GM12878 (cell line): Measurements from ENCODE around the gene PCDHGB5. TPM values are rescaled to one million over a fixed set of nuclear protein-coding genes. Genes with fewer than 3 reads are reported as not detected.

ENCODE experiments used
- ATAC-seq: fragments of 200-7000 bp; cut with Tn5 transposase; 3 replicates; pipeline ENCODE4 v1.9.1; 2020; ENCODE audit warnings: mild to moderate bottlenecking, moderate library complexity
- BruUV-seq: library from RNA; stranded (reverse); fragments of 400-500 nt; replicated peaks from 2 replicates; lab custom pipeline; 2021; lab: Mats Ljungman, UMichigan
- CTCF ChIA-PET: fragments of 300-600 bp; sonication (Branson Sonifier 250); formaldehyde crosslinking; extraction: SDS; loops from one replicate; lab custom pipeline; 2021; ENCODE audit warnings: inconsistent platforms; lab: Yijun Ruan, JAX
- POLR2A ChIA-PET: fragments of 350-600 bp; formaldehyde crosslinking; extraction: SDS; loops from one replicate; lab custom pipeline; 2021; ENCODE audit warnings: inconsistent platforms; lab: Charles Lee
- RAD21 ChIA-PET: fragments of 300-600 bp; sonication (Branson Sonifier 250); formaldehyde crosslinking; loops from one replicate; lab custom pipeline; 2023; ENCODE audit warnings: antibody characterized with exemption; ENCODE audit not compliant: unreplicated experiment; lab: Charles Lee
- SMC1A ChIA-PET: fragments of 300-600 bp; sonication (Branson Sonifier 250); formaldehyde crosslinking; loops from one replicate; lab custom pipeline; 2023; ENCODE audit not compliant: unreplicated experiment, uncharacterized antibody; lab: Charles Lee
- DNase-seq: peaks from one replicate; pipeline ENCODE4 v3.0.0-alpha.2; 2011; ENCODE audit warnings: low read depth, low spot score
- FAIRE-seq: peaks from 3 replicates; lab custom pipeline; 2011; peaks lifted over from hg19 to GRCh38; lab: Jason Lieb, UNC
- H2AFZ ChIP-seq: 2 replicates; pipeline ENCODE4 v1.6.0; 2011; ENCODE audit warnings: low read depth, low read length, control low read depth; ENCODE audit not compliant: control insufficient read depth
- H3K27ac ChIP-seq: 2 replicates; pipeline ENCODE4 v1.5.1; 2011; ENCODE audit warnings: control low read depth; ENCODE audit not compliant: control insufficient read depth, insufficient read depth
- H3K27me3 ChIP-seq, 2 experiments: replicated peaks in 1 of 2; 2 replicates each; pipeline versions ENCODE4 v1.6.0 to v1.6.1; 2011; ENCODE audit warnings: low read length in 1 of 2; ENCODE audit not compliant: control insufficient read depth in 2 of 2, insufficient read depth in 2 of 2
- H3K36me3 ChIP-seq, 2 experiments: 2 replicates each; pipeline ENCODE4 v1.5.1; 2011; ENCODE audit warnings: low read length in 1 of 2; ENCODE audit not compliant: control insufficient read depth in 2 of 2, insufficient read depth in 2 of 2
- H3K4me1 ChIP-seq: 2 replicates; pipeline ENCODE4 v1.6.1; 2011; ENCODE audit warnings: mild to moderate bottlenecking, low read length, moderate library complexity, mixed read lengths; ENCODE audit not compliant: control insufficient read depth, insufficient read depth
- H3K4me2 ChIP-seq: 2 replicates; pipeline ENCODE4 v1.6.0; 2011; ENCODE audit warnings: control low read depth; ENCODE audit not compliant: control insufficient read depth, insufficient read depth
- H3K4me3 ChIP-seq: fragments of 200-600 bp; sonication (generic); 2 replicates; pipeline ENCODE4 v1.5.1; 2016
- H3K79me2 ChIP-seq: 2 replicates; pipeline ENCODE4 v1.6.0; 2011; ENCODE audit warnings: low read length; ENCODE audit not compliant: control insufficient read depth, insufficient read depth
- H3K9ac ChIP-seq: 2 replicates; pipeline ENCODE4 v1.8.0; 2011; ENCODE audit warnings: low read length, control low read depth, mixed read lengths; ENCODE audit not compliant: control insufficient read depth, insufficient read depth
- H3K9me3 ChIP-seq: replicated peaks from 3 replicates; pipeline ENCODE4 v1.5.1; 2011; ENCODE audit warnings: mild to moderate bottlenecking, low read length; ENCODE audit not compliant: control insufficient read depth, insufficient read depth
- H4K20me1 ChIP-seq: 2 replicates; pipeline ENCODE4 v1.6.0; 2011; ENCODE audit not compliant: control insufficient read depth, insufficient read depth
- NFXL1 ChIP-seq: fragments of 450-650 bp; IDR thresholded peaks from 2 replicates; pipeline ENCODE4 v1.6.1; 2017; ENCODE audit warnings: antibody characterized with exemption, mild to moderate bottlenecking, borderline replicate concordance
- RAD21 ChIP-seq: IDR thresholded peaks from 2 replicates; pipeline ENCODE4 v1.6.1; 2011; ENCODE audit warnings: mild to moderate bottlenecking, low read depth, low read length, moderate library complexity; ENCODE audit not compliant: insufficient read depth
- SIN3A ChIP-seq: IDR thresholded peaks from 2 replicates; pipeline ENCODE4 v1.6.1; 2012; ENCODE audit warnings: low read depth, low read length, improper control_type of control experiment
- WGBS: methylation state at CpG from one replicate; pipeline ENCODE4 v1.1.6; 2016; ENCODE audit warnings: low lambda C conversion rate; ENCODE audit not compliant: insufficient replicate concordance, insufficient coverage; ENCODE audit errors: missing lambda C conversion rate; 5-methylcytosine and 5-hydroxymethylcytosine counted together
- in situ Hi-C: fragments of 300-500 bp; cut with MboI; formaldehyde crosslinking; loops from 9 replicates; pipeline ENCODE4 v1.14.3; 2018; ENCODE audit warnings: mixed read lengths
- intact Hi-C: fragments of 100-400 bp; cut with micrococcal nuclease; formaldehyde crosslinking; loops from one replicate; pipeline ENCODE4 v1.14.2; 2022; ENCODE audit not compliant: unreplicated experiment
- polyA plus RNA-seq, 11 experiments: library from polyadenylated mRNA; depleted of rRNA in 4 of 11; unstranded in 6 of 11; stranded (reverse) in 5 of 11; fragments of >200 nt; fragmentation: Nextera tagmentation in 4 of 11; fragmentation: Illumina TruSeq in 1 of 11; extraction: Ambion mirVana in 4 of 11; extraction: Trizol in 1 of 11; gene quantifications; 1 replicate in 1 of 11; 2 replicates in 10 of 11; pipeline versions ENCODE4 v1.2.1 to v1.2.3, GENCODE V29; 2011 to 2016; ENCODE audit warnings: inconsistent platforms in 2 of 11, missing spikeins in 2 of 11, low read depth in 1 of 11
- total RNA-seq, 4 experiments: library from RNA; depleted of rRNA in 3 of 4; stranded (reverse); fragments of >200 nt in 3 of 4; fragmentation: Illumina TruSeq in 1 of 4; extraction: Trizol in 1 of 4; gene quantifications; 2 replicates each; pipeline versions ENCODE4 v1.2.1 to v1.2.3, GENCODE V29; 2013 to 2021
- TF ChIP-seq, protein P1 (sequence below), 3 experiments: IDR thresholded peaks in 2 of 3; conservative IDR thresholded peaks in 1 of 3; 2 replicates each; pipeline ENCODE4 v1.5.1; 2011; ENCODE audit warnings: low read depth in 3 of 3, low read length in 3 of 3, mild to moderate bottlenecking in 3 of 3, control low read depth in 2 of 3, moderate library complexity in 2 of 3, inconsistent platforms in 1 of 3, mixed read lengths in 1 of 3; ENCODE audit not compliant: control insufficient read depth in 2 of 3, insufficient read depth in 1 of 3; ENCODE audit errors: extremely low read depth in 1 of 3

Gene PCDHGB5
- total and polyA plus RNA-seq, 10 of the 15 experiments (the other 5 are each of a cell fraction or from before 2014, with no cell fraction given) = 0.02 to 2.3 (median 1.3) TPM; not detected in 1

DNA sequence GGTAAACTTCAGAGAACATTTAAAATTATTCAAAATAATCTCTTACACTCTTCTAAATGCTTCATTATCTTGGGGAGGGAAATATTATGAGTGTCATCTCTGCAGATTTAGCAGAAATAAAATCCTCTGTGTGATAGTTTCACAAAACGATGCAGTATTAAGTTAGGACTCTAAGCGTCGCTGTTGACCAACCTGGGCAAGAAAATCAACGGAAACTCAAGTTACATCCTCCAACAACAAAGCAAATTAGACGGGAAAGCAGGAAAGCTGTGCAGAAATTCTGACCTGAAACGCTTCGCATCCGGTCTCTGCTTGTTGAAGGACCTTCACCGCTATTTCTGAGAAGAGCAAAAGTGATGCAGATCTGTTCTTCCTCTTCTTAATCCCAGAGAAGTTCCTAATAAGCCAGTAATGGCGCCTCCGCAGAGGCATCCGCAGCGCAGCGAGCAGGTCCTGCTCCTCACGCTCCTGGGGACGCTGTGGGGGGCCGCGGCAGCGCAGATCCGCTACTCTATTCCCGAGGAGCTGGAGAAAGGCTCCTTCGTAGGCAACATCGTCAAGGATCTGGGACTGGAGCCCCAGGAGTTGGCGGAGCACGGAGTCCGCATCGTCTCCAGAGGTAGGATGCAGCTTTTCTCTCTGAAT is 24.0 kb upstream of the PCDHGB5 start, which contains the start of gene PCDHGA6:
PCDHGA6 (plus strand) TSS at position 219 of the 645 bp plus-strand sequence; CDS start at position 412, 193 bp downstream.
- SMC1A ChIA-PET = interaction anchor here (0.8 kb wide), 1 partner anchor 23 kb away, joined by 5 read pairs; no protein-coding TSS in a partner anchor
- 79% methylated on average over 26 of the region's 27 CpGs for WGBS

More for the DNA sequence above, 24.0 kb upstream of the PCDHGB5 start, which contains the start of gene PCDHGA6:
- ATAC-seq (no peak), FAIRE-seq (no peak), DNase-seq (no peak)
- no peak within 1 kb of the TSS for H3K9ac ChIP-seq
- in situ Hi-C loops (no loop called here), intact Hi-C loops (no loop called here)
- no peak within 1 kb of the TSS for H3K4me3 ChIP-seq
- H3K4me2 ChIP-seq = no peak within 1 kb of the TSS
- no peaks in the 10 kb centered on the region for H3K27me3 ChIP-seq
- POLR2A ChIA-PET = no interaction called here
- no peaks in the 10 kb centered on the region for H3K4me1 ChIP-seq
- H2AFZ ChIP-seq = no peak within 1 kb of the TSS; the same call in 1 of the 2 replicates
- H3K27ac ChIP-seq = no peak within 1 kb of the TSS
- H3K79me2 ChIP-seq = no peaks in the 10 kb centered on the region
- CTCF ChIA-PET = interaction anchor here (0.9 to 1.3 kb wide), 3 partner anchors 47 to 190 kb away, joined by 3 to 6 read pairs (median 3); partner anchors contain the start of gene PCDHGA11
- no TSS peak for BruUV-seq
- H3K9me3 ChIP-seq = peaks cover 17% of the 10 kb centered on the region; the same call in 2 of the 3 replicates
- H3K36me3 ChIP-seq = no peaks in the 10 kb centered on the region
- H4K20me1 ChIP-seq = no peaks in the 10 kb centered on the region
- RAD21 ChIA-PET = no interaction called here
- no peak for TF ChIP-seq SIN3A
- TF ChIP-seq RAD21 = peak; percentile 51
- no peak for TF ChIP-seq NFXL1
- TF ChIP-seq, protein P1, sequence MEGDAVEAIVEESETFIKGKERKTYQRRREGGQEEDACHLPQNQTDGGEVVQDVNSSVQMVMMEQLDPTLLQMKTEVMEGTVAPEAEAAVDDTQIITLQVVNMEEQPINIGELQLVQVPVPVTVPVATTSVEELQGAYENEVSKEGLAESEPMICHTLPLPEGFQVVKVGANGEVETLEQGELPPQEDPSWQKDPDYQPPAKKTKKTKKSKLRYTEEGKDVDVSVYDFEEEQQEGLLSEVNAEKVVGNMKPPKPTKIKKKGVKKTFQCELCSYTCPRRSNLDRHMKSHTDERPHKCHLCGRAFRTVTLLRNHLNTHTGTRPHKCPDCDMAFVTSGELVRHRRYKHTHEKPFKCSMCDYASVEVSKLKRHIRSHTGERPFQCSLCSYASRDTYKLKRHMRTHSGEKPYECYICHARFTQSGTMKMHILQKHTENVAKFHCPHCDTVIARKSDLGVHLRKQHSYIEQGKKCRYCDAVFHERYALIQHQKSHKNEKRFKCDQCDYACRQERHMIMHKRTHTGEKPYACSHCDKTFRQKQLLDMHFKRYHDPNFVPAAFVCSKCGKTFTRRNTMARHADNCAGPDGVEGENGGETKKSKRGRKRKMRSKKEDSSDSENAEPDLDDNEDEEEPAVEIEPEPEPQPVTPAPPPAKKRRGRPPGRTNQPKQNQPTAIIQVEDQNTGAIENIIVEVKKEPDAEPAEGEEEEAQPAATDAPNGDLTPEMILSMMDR (IDR thresholded peaks at IDR 0.05 in 2 of 3, conservative IDR thresholded peaks at IDR 0.05 in 1 of 3; ENCODE audit: control insufficient read depth in 2 of 3, extremely low read depth in 1 of 3, insufficient read depth in 1 of 3, low read depth in 3 of 3, low read length in 3 of 3) = peak in 1 of 3 experiments; percentile 32; a peak in 3 of 6 replicates
